Bone marrow (tissue), 2 donors: Measurements from ENCODE around the gene AVPR2.

ENCODE experiments used
- DNase-seq, 2 donors: peaks; one replicate each; lab custom pipeline; 2025; lab: John Stamatoyannopoulos, UW

The AVPR2 gene

GRCh38 chrX:153932220-153932915 is 27.9 kb downstream of the AVPR2 start:
- DNase-seq = no peak

- DNase-seq = peak in 1 of 2 donors; percentile 27
These were observed 29.3 kb downstream of the AVPR2 start for GRCh38 chrX:153933748-153934147.

GRCh38 chrX:153934148-153934761 is 29.8 kb downstream of the AVPR2 start:
- DNase-seq = no peak

- peak in 1 of 2 donors; percentile 3 for DNase-seq
These were observed 30.4 kb downstream of the AVPR2 start, which contains the start of gene NAA10 for GRCh38 chrX:153934762-153935325. Gene NAA10 (minus strand): TSS chrX:153935037. CDS start chrX:153934904, 133 bp downstream.

GRCh38 chrX:153935326-153935851 is 30.9 kb downstream of the AVPR2 start:
- DNase-seq = no peak

DNA sequence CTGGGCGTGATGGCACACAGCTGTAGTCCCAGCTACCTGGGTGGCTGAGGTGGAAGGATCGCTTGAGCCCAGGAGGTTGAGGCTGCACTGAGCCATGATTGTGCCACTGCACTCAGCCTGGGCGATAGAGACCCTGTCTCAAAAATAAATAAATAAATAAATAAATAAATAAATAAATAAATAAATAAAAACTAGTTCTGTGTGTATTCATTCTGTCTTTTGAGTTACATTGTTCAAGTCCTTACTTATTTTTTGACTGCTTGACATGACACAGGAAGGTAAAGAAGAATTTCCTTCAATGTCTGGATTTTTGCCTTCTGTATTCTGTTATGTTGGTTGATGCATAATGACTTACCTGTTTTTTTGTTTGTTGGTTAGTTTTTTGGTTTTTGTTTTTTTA is 32.6 kb downstream of the AVPR2 start:
- DNase-seq = no peak

GRCh38 chrX:153938226-153938786 is 33.8 kb downstream of the AVPR2 start:
- no peak for DNase-seq

GRCh38 chrX:153939573-153939972 is 35.1 kb downstream of the AVPR2 start:
- no peak for DNase-seq

GRCh38 chrX:153941336-153942252 is 37.1 kb downstream of the AVPR2 start:
- DNase-seq = no peak

DNA sequence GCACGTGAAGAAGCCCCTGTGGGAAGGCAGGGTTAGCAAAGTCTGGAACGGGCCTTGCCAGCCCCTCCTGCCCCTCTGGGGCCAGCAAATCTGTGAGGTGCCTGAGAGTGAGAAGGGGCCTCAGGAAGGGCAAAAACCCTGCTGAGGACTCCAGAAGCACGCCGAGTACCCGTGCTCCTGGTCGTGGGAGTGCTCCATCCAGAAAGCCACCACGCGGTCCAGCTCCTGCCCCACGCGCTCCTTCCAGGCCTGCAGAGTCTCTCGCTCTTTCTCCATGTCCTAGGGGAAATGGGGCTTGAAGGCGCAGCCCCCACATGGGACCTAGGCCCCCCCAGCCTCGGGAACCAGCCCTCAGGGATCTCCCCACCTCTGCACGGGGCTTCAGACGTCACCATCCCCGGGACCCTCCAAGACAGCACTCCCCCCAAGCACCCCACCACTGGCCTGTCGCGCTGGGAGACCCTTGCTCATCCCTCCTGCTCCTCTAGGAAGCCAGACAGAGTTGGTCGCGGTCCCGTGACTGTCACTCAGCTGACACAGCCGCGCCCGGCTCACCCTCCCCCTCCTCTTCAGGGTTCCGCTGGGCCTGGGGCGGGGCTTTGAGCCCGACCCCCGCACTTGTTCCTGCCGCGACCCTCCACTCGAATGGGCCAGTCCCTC is 39.8 kb downstream of the AVPR2 start, which contains the start of gene RENBP:
TSS of gene RENBP (minus strand) at position 504 of the 660 bp plus-strand sequence. CDS start at position 471, 33 bp downstream.
- DNase-seq = peak in 1 of 2 donors; percentile 5

DNA sequence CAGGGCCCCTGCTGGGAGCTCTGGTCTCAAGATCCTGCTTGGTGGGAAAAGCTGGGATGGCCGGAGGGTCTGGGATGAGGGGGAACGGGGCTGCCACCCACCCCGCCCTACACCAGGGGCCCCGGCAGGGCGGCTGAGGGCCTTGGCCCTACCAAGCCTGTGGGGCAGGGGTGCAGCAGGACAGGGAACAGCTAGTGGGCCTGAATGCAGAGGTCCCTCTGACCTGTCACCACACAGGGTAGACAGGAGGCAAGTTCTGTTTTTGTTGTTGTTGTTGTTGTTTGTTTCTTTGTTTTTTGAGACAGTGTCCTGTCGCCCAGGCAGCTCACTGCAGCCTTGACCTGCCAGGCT is 40.3 kb downstream of the AVPR2 start:
- DNase-seq = no peak

GRCh38 chrX:153945956-153946943 is 41.8 kb downstream of the AVPR2 start:
- DNase-seq = no peak

GRCh38 chrX:153947009-153947769 is 42.7 kb downstream of the AVPR2 start:
- peak; percentile 11 to 49 for DNase-seq

- DNase-seq = no peak
These were observed 43.6 kb downstream of the AVPR2 start for GRCh38 chrX:153948002-153948466.

DNA sequence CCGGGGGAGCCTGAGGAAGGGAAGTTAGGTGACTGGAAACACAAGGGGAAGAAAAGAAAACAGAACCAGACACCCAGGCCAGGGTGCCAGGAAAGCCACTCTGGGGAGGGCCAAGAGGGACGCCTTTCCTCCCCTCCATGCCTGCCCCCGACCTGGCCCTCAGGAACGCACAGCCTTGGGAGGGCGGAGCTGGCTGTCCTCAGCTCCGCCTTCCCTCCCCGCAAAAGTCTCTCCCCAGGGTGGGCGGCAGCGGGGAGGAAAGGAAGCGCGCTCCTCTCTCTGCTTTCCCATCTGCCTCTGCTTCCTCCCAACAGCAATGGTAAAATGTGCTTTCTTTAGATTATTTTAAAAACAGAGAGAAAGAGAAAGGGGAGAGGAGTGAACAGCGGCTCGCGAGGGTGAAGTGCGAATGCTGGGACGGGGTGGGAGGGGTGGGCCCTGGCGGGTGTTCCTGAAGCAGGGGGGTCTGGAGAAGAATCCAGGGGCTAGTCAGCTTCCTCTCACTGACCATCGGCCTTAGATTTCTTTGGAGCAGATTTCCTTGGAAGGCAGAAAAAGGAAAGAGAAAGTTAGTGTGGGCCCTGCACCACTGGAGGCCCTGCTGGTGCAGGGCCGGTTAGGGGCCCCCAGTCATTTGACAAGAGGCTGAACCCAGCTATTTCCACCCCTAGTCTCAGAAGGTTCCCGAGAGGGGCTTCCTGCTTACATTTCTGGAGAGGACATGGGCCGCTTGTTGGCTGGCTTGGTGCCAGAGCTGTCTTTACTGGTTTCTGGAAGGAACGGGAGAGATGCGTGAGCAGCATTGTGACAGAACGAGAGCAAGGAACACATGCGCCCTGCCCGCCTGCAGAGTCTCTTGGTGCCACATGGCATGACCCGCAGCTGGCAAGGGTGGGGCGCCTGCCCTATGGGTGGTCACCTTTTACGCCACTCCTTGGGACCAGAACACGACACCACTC is 44.7 kb downstream of the AVPR2 start:
- DNase-seq = no peak

DNA sequence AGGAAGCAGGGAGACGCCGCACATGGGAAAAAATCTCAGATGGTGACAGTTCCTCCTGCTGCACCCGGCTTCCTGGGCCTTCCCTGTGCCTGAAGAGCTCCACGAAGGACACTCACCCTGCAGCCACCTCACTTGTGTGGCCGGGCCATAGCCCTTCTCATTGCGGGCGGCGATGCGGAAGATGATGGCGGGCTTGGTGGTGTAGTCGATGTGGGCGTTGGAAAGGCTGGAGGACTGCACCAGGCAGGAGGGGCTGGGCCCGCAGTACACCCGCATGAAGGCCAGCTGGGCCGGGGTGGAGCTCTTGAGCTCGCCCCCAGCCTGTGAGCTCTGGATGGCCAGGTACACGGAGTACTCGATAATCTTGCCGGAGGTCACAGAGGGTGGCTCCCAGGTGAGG is 45.7 kb downstream of the AVPR2 start:
- DNase-seq = no peak

DNA sequence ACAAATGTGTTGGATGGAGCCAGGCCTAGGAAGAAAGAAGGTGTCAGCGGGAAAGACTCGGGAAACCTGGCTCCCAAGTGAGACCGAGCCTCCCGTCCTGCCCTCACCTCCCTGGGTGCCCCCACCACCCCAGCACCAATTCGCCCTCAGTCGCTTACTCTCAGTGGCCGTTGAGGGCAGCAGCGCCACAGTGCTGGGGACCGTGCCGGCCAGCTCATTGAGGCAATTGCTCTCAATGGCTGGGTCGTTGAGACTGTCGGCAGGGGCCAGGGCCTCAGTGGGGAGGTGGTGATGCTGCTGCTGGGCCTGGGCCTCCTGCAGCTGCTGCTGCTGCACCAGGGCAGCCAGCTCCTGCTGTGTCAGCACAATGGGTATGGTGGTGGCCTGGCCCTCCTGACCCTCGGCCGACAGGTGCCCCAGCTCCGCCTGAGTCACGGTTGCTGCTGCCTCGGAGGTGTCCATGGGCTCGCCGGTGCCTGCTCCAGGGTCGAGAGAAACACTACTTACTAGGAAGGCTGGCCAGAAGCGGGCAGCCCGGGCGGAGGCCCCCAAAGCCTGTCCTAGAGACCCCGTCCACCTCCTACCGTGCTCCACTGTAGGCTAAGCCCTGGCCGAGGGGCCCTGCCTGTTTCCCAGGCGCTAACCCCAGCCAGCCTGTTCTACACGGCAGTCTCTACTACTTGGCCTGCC is 47.4 kb downstream of the AVPR2 start:
- DNase-seq = no peak
